ENCODE measurements around the gene DYSF. TPM values are rescaled to one million over a fixed set of nuclear protein-coding genes. Genes with fewer than 3 reads are reported as not detected.

The DYSF gene
- total RNA-seq, 1 experiment from 2014 or later, result 0.89 TPM

DNA sequence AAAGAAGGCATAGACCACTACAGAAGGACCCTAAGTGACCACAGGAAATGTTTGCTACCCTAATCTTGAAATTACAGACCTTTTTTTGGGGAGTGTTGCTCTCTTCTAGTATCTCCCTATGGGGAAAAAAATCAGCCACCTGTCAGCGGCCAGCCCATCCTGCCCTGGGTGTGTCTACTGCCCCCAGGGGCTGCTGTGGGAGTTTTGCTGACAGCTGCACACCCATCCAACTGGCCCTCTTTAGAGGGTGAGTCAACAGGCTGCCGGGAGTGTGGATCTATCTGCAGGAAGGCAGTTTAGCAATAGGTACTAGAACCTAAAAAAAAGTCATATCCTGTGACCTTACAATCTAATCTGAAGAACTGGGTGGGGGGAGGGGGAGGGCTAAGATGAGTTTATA, 796 bp upstream of the DYSF start:
- ATAC-seq, result peak; percentile 87
- ChIA-PET POLR2A (no interaction called here), CTCF (interaction anchor here (2.4 kb wide), 1 partner anchor 8 kb away, joined by 8 read pairs; no protein-coding TSS in a partner anchor), RAD21 (ENCODE audit: low non-redundant PET in 1 of 2, low total read pairs in 2 of 2, uncharacterized antibody in 2 of 2, unreplicated experiment in 2 of 2) (no interaction called here)
- H3K9ac ChIP-seq (ENCODE audit: low read length), result no peak overlapping the region
- H3K9me3 ChIP-seq (ENCODE audit: control insufficient read depth in 1 of 2, insufficient read depth in 1 of 2, low read depth in 1 of 2, low read length in 2 of 2), result no peaks in the 10 kb centered on the region
- no peak overlapping the region for H3K4me3 ChIP-seq (replicated peaks in 1 of 2; ENCODE audit: low read depth in 1 of 2, low read length in 2 of 2)
- no peaks in the 10 kb centered on the region for H3K9me2 ChIP-seq (ENCODE audit: insufficient read depth)
- no peak overlapping the region for H3K27ac ChIP-seq (ENCODE audit: low read depth, low read length)
- peak; percentile 10 for DNase-seq (ENCODE audit: low read depth, low spot score)
- H3K36me3 ChIP-seq (ENCODE audit: control insufficient read depth in 1 of 2, insufficient read depth in 2 of 2, low read length in 2 of 2), result no peaks in the 10 kb centered on the region
- intact Hi-C loops (cut with micrococcal nuclease), result no loop called here
- H3K4me2 ChIP-seq (ENCODE audit: low read length), result peak overlapping the region; percentile 21; the same call in 1 of the 2 replicates
- H3K4me1 ChIP-seq (ENCODE audit: control insufficient read depth in 1 of 2, insufficient read depth in 2 of 2, low read length in 2 of 2), result peaks cover 5 to 10% of the 10 kb centered on the region in 2 experiments; a peak in 3 of 4 replicates
- no peak overlapping the region for H2AFZ ChIP-seq (ENCODE audit: low read depth, low read length, poor library complexity, severe bottlenecking)
- no peaks in the 10 kb centered on the region for H3K27me3 ChIP-seq (ENCODE audit: insufficient read depth, low read length)
- TF ChIP-seq, protein P1, sequence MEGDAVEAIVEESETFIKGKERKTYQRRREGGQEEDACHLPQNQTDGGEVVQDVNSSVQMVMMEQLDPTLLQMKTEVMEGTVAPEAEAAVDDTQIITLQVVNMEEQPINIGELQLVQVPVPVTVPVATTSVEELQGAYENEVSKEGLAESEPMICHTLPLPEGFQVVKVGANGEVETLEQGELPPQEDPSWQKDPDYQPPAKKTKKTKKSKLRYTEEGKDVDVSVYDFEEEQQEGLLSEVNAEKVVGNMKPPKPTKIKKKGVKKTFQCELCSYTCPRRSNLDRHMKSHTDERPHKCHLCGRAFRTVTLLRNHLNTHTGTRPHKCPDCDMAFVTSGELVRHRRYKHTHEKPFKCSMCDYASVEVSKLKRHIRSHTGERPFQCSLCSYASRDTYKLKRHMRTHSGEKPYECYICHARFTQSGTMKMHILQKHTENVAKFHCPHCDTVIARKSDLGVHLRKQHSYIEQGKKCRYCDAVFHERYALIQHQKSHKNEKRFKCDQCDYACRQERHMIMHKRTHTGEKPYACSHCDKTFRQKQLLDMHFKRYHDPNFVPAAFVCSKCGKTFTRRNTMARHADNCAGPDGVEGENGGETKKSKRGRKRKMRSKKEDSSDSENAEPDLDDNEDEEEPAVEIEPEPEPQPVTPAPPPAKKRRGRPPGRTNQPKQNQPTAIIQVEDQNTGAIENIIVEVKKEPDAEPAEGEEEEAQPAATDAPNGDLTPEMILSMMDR (IDR thresholded peaks at IDR 0.05 in 2 of 3, conservative IDR thresholded peaks at IDR 0.05 in 1 of 3; ENCODE audit: borderline replicate concordance in 1 of 3, insufficient read depth in 1 of 3, low read depth in 2 of 3, low read length in 2 of 3), result peak in 2 of 3 experiments; percentile 26 to 36; a peak in 3 of 6 replicates
- TF ChIP-seq RAD21 (IDR thresholded peaks at IDR 0.05; ENCODE audit: low read depth), result peak; percentile 20; the same call in 1 of the 2 replicates
- TF ChIP-seq ELF1 (IDR thresholded peaks at IDR 0.05; ENCODE audit: borderline replicate concordance, low read depth), result no peak
- TF ChIP-seq, protein P2, sequence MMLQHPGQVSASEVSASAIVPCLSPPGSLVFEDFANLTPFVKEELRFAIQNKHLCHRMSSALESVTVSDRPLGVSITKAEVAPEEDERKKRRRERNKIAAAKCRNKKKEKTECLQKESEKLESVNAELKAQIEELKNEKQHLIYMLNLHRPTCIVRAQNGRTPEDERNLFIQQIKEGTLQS (IDR thresholded peaks at IDR 0.05), result no peak
- BruUV-seq (replicated peaks), result no TSS peak
- no peaks in the 10 kb centered on the region for H3K79me2 ChIP-seq (ENCODE audit: insufficient read depth, low read length)
- H4K20me1 ChIP-seq (ENCODE audit: insufficient read depth), result no peaks in the 10 kb centered on the region

DNA sequence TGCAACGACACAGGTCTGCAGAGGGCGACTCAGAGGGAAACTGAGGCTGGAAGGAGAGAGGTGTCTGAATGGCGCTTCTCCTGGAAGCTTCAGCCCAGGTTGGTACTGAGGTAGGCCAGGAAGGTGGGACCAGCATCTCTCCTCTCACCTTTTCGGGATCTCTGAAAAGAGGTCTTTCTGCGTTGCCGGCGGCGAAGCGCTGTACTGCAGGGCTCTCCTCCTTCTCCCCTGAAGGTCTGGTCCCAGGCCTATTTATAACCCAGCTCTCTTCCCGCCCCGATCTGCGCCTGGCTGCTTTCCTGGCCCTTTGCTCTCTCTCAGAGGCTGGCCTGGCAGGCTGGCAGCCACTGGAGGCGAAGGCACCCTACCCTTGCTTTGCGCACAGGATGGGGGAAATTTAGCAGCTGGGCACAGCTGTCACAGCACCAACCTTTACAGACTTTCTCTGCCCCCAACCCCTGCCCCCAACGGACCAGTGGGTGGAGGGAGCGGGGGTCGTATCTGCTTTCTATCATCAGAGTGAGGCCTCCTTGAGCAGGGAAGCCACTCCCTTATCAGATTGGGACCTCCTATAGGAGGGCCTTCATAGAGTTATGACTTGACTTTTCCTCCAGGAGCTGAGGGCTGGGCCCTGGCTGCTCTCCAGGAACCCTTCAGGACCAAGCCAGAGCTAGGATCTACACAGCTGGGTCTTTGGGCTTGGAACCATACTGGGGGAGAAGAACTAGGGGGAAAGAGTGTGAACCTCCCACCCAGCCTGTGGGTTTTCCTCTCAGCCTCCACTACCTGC, 1.1 kb downstream of the DYSF start:
- no peak overlapping the region for H3K27ac ChIP-seq (ENCODE audit: low read depth, low read length)
- peaks cover 5 to 16% of the 10 kb centered on the region in 2 experiments; a peak in 3 of 4 replicates for H3K4me1 ChIP-seq (ENCODE audit: control insufficient read depth in 1 of 2, insufficient read depth in 2 of 2, low read length in 2 of 2)
- H2AFZ ChIP-seq (ENCODE audit: low read depth, low read length, poor library complexity, severe bottlenecking), result no peak overlapping the region
- ChIA-PET RAD21 (ENCODE audit: low non-redundant PET in 1 of 2, low total read pairs in 2 of 2, uncharacterized antibody in 2 of 2, unreplicated experiment in 2 of 2) (no interaction called here), CTCF (no interaction called here), POLR2A (no interaction called here)
- intact Hi-C loops (cut with micrococcal nuclease), result no loop called here
- H3K4me3 ChIP-seq (replicated peaks in 1 of 2; ENCODE audit: low read depth in 1 of 2, low read length in 2 of 2), result no peak overlapping the region
- no peaks in the 10 kb centered on the region for H3K9me3 ChIP-seq (ENCODE audit: control insufficient read depth in 1 of 2, insufficient read depth in 1 of 2, low read depth in 1 of 2, low read length in 2 of 2)
- no TSS peak for BruUV-seq (replicated peaks)
- no peak overlapping the region for H3K9ac ChIP-seq (ENCODE audit: low read length)
- no peaks in the 10 kb centered on the region for H3K36me3 ChIP-seq (ENCODE audit: control insufficient read depth in 1 of 2, insufficient read depth in 2 of 2, low read length in 2 of 2)
- ATAC-seq, result 0 out of 2 replicates have a peak, but pooled peaks have one; percentile 30
- H4K20me1 ChIP-seq (ENCODE audit: insufficient read depth), result no peaks in the 10 kb centered on the region
- no peaks in the 10 kb centered on the region for H3K27me3 ChIP-seq (ENCODE audit: insufficient read depth, low read length)
- no peak overlapping the region for H3K4me2 ChIP-seq (ENCODE audit: low read length)
- H3K79me2 ChIP-seq (ENCODE audit: insufficient read depth, low read length), result no peaks in the 10 kb centered on the region
- DNase-seq (ENCODE audit: low read depth, low spot score), result no peak
- H3K9me2 ChIP-seq (ENCODE audit: insufficient read depth), result no peaks in the 10 kb centered on the region
- TF ChIP-seq SRF (IDR thresholded peaks at IDR 0.05; ENCODE audit: low read depth) (no peak), SIN3A (IDR thresholded peaks at IDR 0.05; ENCODE audit: low read depth) (no peak), CBX3 (IDR thresholded peaks at IDR 0.05; ENCODE audit: low read depth) (no peak), SP1 (IDR thresholded peaks at IDR 0.05; ENCODE audit: low read depth) (no peak), FOSL1 (IDR thresholded peaks at IDR 0.05; ENCODE audit: low read depth) (no peak), ZFX (IDR thresholded peaks at IDR 0.05) (no peak), POLR2AphosphoS5 (IDR thresholded peaks at IDR 0.05; ENCODE audit: low read depth, low read length) (no peak), YY1 (IDR thresholded peaks at IDR 0.05; ENCODE audit: extremely low read depth, insufficient replicate concordance, low read depth, low read length) (no peak)
- TF ChIP-seq, protein P3, sequence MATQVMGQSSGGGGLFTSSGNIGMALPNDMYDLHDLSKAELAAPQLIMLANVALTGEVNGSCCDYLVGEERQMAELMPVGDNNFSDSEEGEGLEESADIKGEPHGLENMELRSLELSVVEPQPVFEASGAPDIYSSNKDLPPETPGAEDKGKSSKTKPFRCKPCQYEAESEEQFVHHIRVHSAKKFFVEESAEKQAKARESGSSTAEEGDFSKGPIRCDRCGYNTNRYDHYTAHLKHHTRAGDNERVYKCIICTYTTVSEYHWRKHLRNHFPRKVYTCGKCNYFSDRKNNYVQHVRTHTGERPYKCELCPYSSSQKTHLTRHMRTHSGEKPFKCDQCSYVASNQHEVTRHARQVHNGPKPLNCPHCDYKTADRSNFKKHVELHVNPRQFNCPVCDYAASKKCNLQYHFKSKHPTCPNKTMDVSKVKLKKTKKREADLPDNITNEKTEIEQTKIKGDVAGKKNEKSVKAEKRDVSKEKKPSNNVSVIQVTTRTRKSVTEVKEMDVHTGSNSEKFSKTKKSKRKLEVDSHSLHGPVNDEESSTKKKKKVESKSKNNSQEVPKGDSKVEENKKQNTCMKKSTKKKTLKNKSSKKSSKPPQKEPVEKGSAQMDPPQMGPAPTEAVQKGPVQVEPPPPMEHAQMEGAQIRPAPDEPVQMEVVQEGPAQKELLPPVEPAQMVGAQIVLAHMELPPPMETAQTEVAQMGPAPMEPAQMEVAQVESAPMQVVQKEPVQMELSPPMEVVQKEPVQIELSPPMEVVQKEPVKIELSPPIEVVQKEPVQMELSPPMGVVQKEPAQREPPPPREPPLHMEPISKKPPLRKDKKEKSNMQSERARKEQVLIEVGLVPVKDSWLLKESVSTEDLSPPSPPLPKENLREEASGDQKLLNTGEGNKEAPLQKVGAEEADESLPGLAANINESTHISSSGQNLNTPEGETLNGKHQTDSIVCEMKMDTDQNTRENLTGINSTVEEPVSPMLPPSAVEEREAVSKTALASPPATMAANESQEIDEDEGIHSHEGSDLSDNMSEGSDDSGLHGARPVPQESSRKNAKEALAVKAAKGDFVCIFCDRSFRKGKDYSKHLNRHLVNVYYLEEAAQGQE (IDR thresholded peaks at IDR 0.05; ENCODE audit: low read depth), result no peak
